HCT116 (cell line): ENCODE data around the gene GAS2. TPM values are rescaled to one million over a fixed set of nuclear protein-coding genes. Genes with fewer than 3 reads are reported as not detected.

Experiments used
- ATAC-seq: fragments of 200-7000 bp; cut with Tn5 transposase; 2 replicates; pipeline ENCODE4 v1.9.1; 2020; ENCODE audit warnings: mild to moderate bottlenecking, moderate library complexity
- BruUV-seq: library from RNA; stranded (reverse); fragments of 400-500 nt; replicated peaks from 2 replicates; lab custom pipeline; 2021; lab: Mats Ljungman, UMichigan
- CTCF ChIA-PET: fragments of 300-600 bp; sonication (Branson Sonifier 250); formaldehyde crosslinking; loops from one replicate; lab custom pipeline; 2021; ENCODE audit warnings: antibody characterized with exemption; lab: Charles Lee
- POLR2A ChIA-PET: fragments of 300-600, 350-600 bp; sonication (Branson Sonifier 250); formaldehyde crosslinking; loops from one replicate; lab custom pipeline; 2021; ENCODE audit warnings: antibody characterized with exemption; lab: Charles Lee
- RAD21 ChIA-PET, 2 experiments: fragments of 300-600 bp; sonication (Branson Sonifier 250); formaldehyde crosslinking; loops; one replicate each; lab custom pipeline; 2023; ENCODE audit warnings: low total read pairs in 2 of 2; ENCODE audit not compliant: uncharacterized antibody in 2 of 2, unreplicated experiment in 2 of 2, low non-redundant PET in 1 of 2; lab: Charles Lee
- DNase-seq: peaks from one replicate; pipeline ENCODE4 v3.0.0-alpha.2; 2010; ENCODE audit warnings: low read depth, low spot score
- H2AFZ ChIP-seq: fragments of 200-600 bp; shearing (Covaris generic), sonication (generic); 2 replicates; pipeline ENCODE4 v1.6.1; 2017; ENCODE audit warnings: low read depth, mixed run types, mixed read lengths, antibody characterized with exemption, low read length; ENCODE audit not compliant: poor library complexity, severe bottlenecking
- H3K27ac ChIP-seq: 2 replicates; pipeline ENCODE4 v1.5.1; 2012; ENCODE audit warnings: low read depth, low read length
- H3K27me3 ChIP-seq: fragments of 200-600 bp; sonication (generic); 2 replicates; pipeline ENCODE4 v1.6.1; 2016; ENCODE audit warnings: mixed run types, low read length, mixed read lengths; ENCODE audit not compliant: insufficient read depth
- H3K36me3 ChIP-seq, 2 experiments: fragments of 200-500 bp in 1 of 2; fragments of 200-600 bp in 1 of 2; sonication (Bioruptor generic) in 1 of 2; sonication (generic) in 1 of 2; 2 replicates each; pipeline versions ENCODE4 v1.5.1 to v1.6.1; 2014 to 2016; ENCODE audit warnings: low read length in 2 of 2, inconsistent platforms in 1 of 2, mixed read lengths in 1 of 2, mixed run types in 1 of 2; ENCODE audit not compliant: insufficient read depth in 2 of 2, control insufficient read depth in 1 of 2
- H3K4me1 ChIP-seq, 2 experiments: fragments of 200-600 bp in 1 of 2; sonication (generic) in 1 of 2; 2 replicates each; pipeline versions ENCODE4 v1.5.1 to v1.6.1; 2012 to 2017; ENCODE audit warnings: low read length in 2 of 2, inconsistent platforms in 1 of 2, mild to moderate bottlenecking in 1 of 2, mixed read lengths in 1 of 2, mixed run types in 1 of 2, moderate library complexity in 1 of 2; ENCODE audit not compliant: insufficient read depth in 2 of 2, control insufficient read depth in 1 of 2
- H3K4me2 ChIP-seq: fragments of 200-600 bp; sonication (generic); 2 replicates; pipeline ENCODE4 v1.6.1; 2017; ENCODE audit warnings: mixed run types, low read length, mixed read lengths
- H3K4me3 ChIP-seq, 2 experiments: fragments of 200-600 bp in 1 of 2; sonication (generic) in 1 of 2; replicated peaks in 1 of 2; 2 replicates each; pipeline ENCODE4 v1.5.1; 2011 to 2016; ENCODE audit warnings: low read length in 2 of 2, control low read depth in 1 of 2, low read depth in 1 of 2, mild to moderate bottlenecking in 1 of 2, mixed read lengths in 1 of 2, mixed run types in 1 of 2
- H3K79me2 ChIP-seq: fragments of 200-600 bp; sonication (generic); 2 replicates; pipeline ENCODE4 v1.6.1; 2017; ENCODE audit warnings: mild to moderate bottlenecking, mixed run types, low read length, moderate library complexity, mixed read lengths; ENCODE audit not compliant: insufficient read depth
- H3K9ac ChIP-seq: fragments of 200-600 bp; sonication (generic); 2 replicates; pipeline ENCODE4 v1.6.1; 2016; ENCODE audit warnings: low read length, mixed read lengths
- H3K9me2 ChIP-seq: fragments of 200-600 bp; sonication (generic), shearing (Covaris generic); 2 replicates; pipeline ENCODE4 v1.6.1; 2017; ENCODE audit warnings: mixed run types, mild to moderate bottlenecking, moderate library complexity; ENCODE audit not compliant: insufficient read depth
- H3K9me3 ChIP-seq, 2 experiments: fragments of 200-500 bp in 1 of 2; fragments of 200-600 bp in 1 of 2; sonication (Bioruptor generic) in 1 of 2; sonication (generic) in 1 of 2; 2 replicates each; pipeline ENCODE4 v1.6.1; 2014 to 2017; ENCODE audit warnings: low read length in 2 of 2, mixed read lengths in 2 of 2, inconsistent platforms in 1 of 2, low read depth in 1 of 2, mild to moderate bottlenecking in 1 of 2, mixed run types in 1 of 2, moderate library complexity in 1 of 2; ENCODE audit not compliant: control insufficient read depth in 1 of 2, insufficient read depth in 1 of 2
- H4K20me1 ChIP-seq: fragments of 200-600 bp; sonication (generic), shearing (Covaris generic); 2 replicates; pipeline ENCODE4 v1.6.1; 2017; ENCODE audit warnings: mixed run types, mild to moderate bottlenecking, moderate library complexity; ENCODE audit not compliant: insufficient read depth
- CEBPB ChIP-seq: IDR thresholded peaks from 2 replicates; pipeline ENCODE4 v1.6.1; 2012; ENCODE audit warnings: low read depth
- EZH2phosphoT487 ChIP-seq: fragments of 200-600 bp; IDR thresholded peaks from 2 replicates; pipeline ENCODE4 v1.6.1; 2018; ENCODE audit warnings: antibody characterized with exemption, borderline replicate concordance
- ZNF274 ChIP-seq: fragments of 200-500 bp; sonication (Bioruptor generic); IDR thresholded peaks from 2 replicates; pipeline ENCODE4 v1.6.1; 2014; ENCODE audit warnings: mild to moderate bottlenecking, low read depth, low read length, inconsistent platforms
- intact Hi-C: fragments of 100-400 bp; cut with micrococcal nuclease; formaldehyde crosslinking; loops from 2 replicates; pipeline ENCODE4 v1.10.0; 2022
- total RNA-seq: library from RNA; stranded (reverse); gene quantifications from one replicate; pipeline ENCODE4 v1.2.1, GENCODE V29; 2021; ENCODE audit not compliant: unreplicated experiment
- TF ChIP-seq, protein P1 (sequence below): IDR thresholded peaks from 2 replicates; pipeline ENCODE4 v1.6.1; 2012
- TF ChIP-seq, protein P2 (sequence below): IDR thresholded peaks from 2 replicates; pipeline ENCODE4 v1.6.1; 2011; ENCODE audit warnings: mild to moderate bottlenecking, low read length, moderate library complexity; ENCODE audit not compliant: insufficient replicate concordance; ENCODE audit errors: extremely low read depth

Gene GAS2
- total RNA-seq, 1 experiment from 2014 or later = not detected

DNA sequence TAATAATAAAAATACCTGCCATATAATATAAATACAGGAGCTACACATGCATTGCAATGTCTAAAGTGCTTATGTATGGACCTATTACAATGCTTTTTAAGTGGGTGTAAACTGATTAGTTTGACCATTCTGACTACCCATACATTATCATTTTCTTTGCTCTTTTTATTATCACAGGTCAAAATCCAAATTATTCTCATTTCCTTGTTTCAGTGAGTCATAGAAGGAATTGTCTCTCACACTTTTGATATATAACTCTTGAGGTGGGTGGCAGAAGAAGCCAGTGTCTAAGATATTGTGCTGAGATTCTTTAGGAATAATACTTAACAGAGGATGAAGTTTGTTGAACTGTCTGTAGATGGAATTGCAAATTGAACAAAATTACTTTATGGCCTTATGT lies 35.6 kb downstream of the GAS2 start:
- H3K79me2 ChIP-seq = no peaks in the 10 kb centered on the region
- no peaks in the 10 kb centered on the region for H3K9me3 ChIP-seq
- peaks cover 17% of the 10 kb centered on the region; the same call in 1 of the 2 replicates for H3K27me3 ChIP-seq
- CTCF ChIA-PET = no interaction called here
- no peak overlapping the region for H3K4me3 ChIP-seq
- POLR2A ChIA-PET = no interaction called here
- TF ChIP-seq ZNF274 (no peak), CEBPB (no peak)
- TF ChIP-seq, protein P1, sequence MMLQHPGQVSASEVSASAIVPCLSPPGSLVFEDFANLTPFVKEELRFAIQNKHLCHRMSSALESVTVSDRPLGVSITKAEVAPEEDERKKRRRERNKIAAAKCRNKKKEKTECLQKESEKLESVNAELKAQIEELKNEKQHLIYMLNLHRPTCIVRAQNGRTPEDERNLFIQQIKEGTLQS = no peak
- TF ChIP-seq, protein P2, sequence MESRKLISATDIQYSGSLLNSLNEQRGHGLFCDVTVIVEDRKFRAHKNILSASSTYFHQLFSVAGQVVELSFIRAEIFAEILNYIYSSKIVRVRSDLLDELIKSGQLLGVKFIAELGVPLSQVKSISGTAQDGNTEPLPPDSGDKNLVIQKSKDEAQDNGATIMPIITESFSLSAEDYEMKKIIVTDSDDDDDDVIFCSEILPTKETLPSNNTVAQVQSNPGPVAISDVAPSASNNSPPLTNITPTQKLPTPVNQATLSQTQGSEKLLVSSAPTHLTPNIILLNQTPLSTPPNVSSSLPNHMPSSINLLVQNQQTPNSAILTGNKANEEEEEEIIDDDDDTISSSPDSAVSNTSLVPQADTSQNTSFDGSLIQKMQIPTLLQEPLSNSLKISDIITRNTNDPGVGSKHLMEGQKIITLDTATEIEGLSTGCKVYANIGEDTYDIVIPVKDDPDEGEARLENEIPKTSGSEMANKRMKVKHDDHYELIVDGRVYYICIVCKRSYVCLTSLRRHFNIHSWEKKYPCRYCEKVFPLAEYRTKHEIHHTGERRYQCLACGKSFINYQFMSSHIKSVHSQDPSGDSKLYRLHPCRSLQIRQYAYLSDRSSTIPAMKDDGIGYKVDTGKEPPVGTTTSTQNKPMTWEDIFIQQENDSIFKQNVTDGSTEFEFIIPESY = no peak
- intact Hi-C loops = no loop called here
- RAD21 ChIA-PET = no interaction called here
- H3K36me3 ChIP-seq = no peaks in the 10 kb centered on the region
- no peak overlapping the region for H3K27ac ChIP-seq
- no peak overlapping the region for H3K9ac ChIP-seq
- H2AFZ ChIP-seq = no peak overlapping the region
- H3K4me1 ChIP-seq = no peaks in the 10 kb centered on the region
- H3K4me2 ChIP-seq = no peak overlapping the region
- ATAC-seq (no peak), DNase-seq (no peak)
- BruUV-seq = no TSS peak
- no peaks in the 10 kb centered on the region for H3K9me2 ChIP-seq
- H4K20me1 ChIP-seq = no peaks in the 10 kb centered on the region

DNA sequence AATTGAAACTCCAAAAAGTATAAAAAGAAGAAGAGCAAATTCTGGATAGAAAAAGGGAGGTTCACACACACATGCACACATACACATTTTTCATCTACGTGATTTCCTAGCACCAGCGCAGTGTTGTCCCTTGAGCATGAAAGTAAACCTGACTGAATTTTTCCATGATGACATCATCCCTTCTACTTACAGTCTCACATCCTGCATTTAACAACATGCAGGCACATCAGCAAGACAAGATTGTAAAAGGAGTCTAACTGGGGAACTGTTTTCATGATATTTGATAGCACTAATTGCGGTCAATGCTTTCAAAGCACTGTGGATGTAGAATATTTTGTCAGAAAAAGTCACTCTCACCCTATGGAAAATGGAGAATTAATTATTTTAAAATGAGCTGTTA lies 36.6 kb downstream of the GAS2 start:
- no peaks in the 10 kb centered on the region for H3K9me2 ChIP-seq
- no peaks in the 10 kb centered on the region for H3K4me1 ChIP-seq
- H4K20me1 ChIP-seq = no peaks in the 10 kb centered on the region
- DNase-seq (peak; percentile 28), ATAC-seq (no peak)
- no peak overlapping the region for H3K27ac ChIP-seq
- CTCF ChIA-PET = no interaction called here
- no peaks in the 10 kb centered on the region for H3K79me2 ChIP-seq
- no peaks in the 10 kb centered on the region for H3K9me3 ChIP-seq
- no TSS peak for BruUV-seq
- intact Hi-C loops = no loop called here
- TF ChIP-seq, protein P1 = 0 out of 2 replicates have a peak, but pooled peaks have one; percentile 37
- no peak for TF ChIP-seq EZH2phosphoT487
- H3K4me3 ChIP-seq = no peak overlapping the region
- POLR2A ChIA-PET = no interaction called here
- RAD21 ChIA-PET = no interaction called here
- H3K4me2 ChIP-seq = no peak overlapping the region
- no peak overlapping the region for H3K9ac ChIP-seq
- peaks cover 17% of the 10 kb centered on the region; the same call in 1 of the 2 replicates for H3K27me3 ChIP-seq
- H2AFZ ChIP-seq = no peak overlapping the region
- H3K36me3 ChIP-seq = no peaks in the 10 kb centered on the region
